OCI-M2 (cell line): ENCODE results near the gene TCTN1.
"Not testable (repeated sequence)": the region's sequence is repeated elsewhere in the genome, so short reads cannot be mapped to it uniquely, and the experiment has no call there.

Experiments
- DNase-seq: peaks from one replicate; lab custom pipeline; 2025; ENCODE audit not compliant: unreplicated experiment; lab: John Stamatoyannopoulos, UW

The TCTN1 gene

GRCh38 chr12:110613771-110614684 is at the start of gene TCTN1:
TCTN1 (plus strand) TSS chr12:110614129; CDS start chr12:110614183, 54 bp downstream.
- no peak for DNase-seq

- no peak for DNase-seq
Observed at GRCh38 chr12:110564471-110564991, 49.4 kb upstream of the TCTN1 start.

GRCh38 chr12:110565894-110566871 is 47.7 kb upstream of the TCTN1 start:
- DNase-seq = no peak

GRCh38 chr12:110566993-110567392 is 46.9 kb upstream of the TCTN1 start:
- DNase-seq = no peak

DNA sequence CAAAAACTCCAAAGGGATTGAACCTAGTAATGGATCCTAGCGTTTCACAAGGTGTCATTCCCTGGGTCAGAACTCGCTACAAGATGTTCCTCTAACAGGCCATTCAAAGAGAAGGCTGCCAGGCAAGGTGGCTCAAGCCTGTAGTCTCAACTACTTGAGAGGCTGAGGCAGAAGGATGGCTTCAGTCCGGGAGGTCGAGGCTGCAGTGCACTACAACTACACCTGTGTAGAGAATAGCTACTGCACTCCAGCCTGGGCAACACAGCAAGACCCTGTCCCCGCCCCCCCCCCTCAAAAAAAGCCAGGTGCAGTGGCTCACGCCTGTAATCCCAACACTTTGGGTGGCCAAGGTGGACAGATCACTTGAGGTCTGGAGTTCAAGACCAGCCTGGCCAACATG is 45.2 kb upstream of the TCTN1 start:
- DNase-seq = no peak

GRCh38 chr12:110569838-110570237 is 44.1 kb upstream of the TCTN1 start:
- not testable (repeated sequence) for DNase-seq

GRCh38 chr12:110570798-110571197 is 43.1 kb upstream of the TCTN1 start:
- DNase-seq = not testable (repeated sequence)

GRCh38 chr12:110574044-110574443 is 39.9 kb upstream of the TCTN1 start:
- DNase-seq = no peak

DNA sequence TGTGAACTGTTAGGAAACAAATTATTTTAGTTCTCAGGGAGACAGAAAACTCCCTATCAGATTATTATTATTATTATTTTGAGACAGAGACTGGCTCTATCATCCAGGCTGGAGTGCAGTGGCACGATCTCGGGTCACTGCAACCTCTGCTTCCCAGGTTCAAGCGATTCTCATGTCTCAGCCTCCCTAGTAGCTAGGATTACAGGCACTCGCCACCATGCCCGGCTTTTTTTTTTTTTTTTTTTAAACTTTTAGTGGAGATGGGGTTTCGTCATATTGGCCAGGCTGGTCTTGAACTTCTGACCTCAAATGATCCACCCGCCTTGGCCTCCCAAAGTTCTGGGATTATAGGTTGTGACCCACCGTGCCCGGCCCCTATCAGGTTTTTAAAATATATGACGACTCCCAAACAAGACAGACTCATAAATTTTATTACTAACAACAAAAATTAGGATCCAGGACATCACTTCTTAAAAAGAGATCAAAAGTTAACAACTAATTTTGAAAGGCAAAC is 39.2 kb upstream of the TCTN1 start:
- not testable (repeated sequence) for DNase-seq

DNA sequence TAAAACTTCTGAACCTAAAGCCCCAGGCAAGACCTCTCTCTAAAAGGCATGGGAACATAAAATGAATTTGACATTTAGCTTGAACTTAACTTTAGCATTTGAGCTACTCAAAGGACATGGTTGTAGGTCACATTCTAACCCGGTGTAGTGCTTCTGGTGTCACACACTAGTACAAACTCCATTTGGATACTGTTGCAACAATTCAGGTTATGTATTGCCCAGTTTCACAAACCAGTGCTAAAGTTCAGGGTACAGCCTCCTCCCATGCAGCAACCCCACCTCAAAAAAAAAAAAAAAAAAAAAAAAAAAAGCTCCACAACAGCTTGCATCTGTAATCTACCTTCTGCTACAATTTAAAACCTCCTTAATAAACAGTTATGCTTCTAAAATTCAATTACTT is 38.6 kb upstream of the TCTN1 start:
- no peak for DNase-seq

DNA sequence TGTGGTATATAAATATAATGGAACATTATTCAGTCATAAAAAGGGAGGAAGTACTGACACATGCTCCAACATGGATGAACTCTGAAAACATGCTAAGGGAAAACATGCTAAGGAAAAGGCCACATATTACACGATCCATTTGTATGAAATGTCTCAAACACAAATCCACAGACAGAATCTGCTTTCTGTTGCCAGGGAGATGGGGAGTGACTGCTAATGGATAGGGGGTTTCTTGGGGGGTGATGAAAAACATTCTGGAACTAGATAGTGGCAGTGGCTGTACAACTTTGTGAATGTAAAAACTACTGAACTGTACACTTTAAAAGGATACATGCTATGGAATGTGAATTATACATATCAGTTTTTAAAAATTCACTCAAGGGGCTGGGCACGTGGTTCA is 37.4 kb upstream of the TCTN1 start:
- no peak for DNase-seq

- DNase-seq = no peak
Observed at GRCh38 chr12:110577864-110578693, 35.9 kb upstream of the TCTN1 start.

DNA sequence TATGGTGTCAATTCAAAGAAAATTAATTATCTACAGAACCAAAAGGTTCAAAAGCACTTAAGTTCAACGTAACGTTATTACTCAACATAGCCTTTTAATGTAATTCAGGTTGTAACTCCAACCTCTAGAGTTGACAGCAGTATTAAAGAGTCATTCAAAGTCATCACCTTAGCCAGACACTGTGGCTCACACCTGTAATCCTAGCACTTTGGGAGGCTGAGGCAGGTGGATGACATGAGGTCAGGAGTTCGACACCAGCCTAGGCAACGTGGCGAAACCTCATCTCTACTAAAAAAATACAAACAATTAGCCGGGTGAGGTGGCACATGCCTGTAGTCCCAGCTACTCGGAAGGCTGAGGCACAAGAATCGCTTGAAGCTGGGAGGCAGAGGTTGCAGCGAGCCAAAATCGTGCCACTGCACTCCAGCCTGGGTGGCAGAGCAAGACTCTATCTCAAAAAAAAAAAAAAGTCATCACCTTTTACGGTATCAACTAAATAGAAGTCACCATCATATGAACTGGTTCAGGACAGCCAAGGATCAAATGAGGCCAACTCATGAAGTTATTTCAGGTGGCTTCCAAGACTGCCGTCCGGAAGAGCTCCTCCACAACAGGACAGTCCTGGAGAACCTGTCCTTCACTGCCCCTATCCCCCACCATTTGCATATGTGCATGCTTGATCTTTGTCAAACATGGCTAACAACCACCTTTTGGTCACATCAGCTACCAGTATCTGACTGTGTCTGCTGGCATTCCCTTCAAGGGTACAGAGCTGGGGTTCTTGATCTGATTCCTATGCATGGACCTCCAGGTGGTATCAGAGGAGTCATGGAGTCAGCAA is 35.0 kb upstream of the TCTN1 start:
- no peak for DNase-seq

GRCh38 chr12:110579535-110580253 is 34.2 kb upstream of the TCTN1 start:
- DNase-seq = no peak

- DNase-seq = no peak
Observed at GRCh38 chr12:110581931-110582275, 32.0 kb upstream of the TCTN1 start.

DNA sequence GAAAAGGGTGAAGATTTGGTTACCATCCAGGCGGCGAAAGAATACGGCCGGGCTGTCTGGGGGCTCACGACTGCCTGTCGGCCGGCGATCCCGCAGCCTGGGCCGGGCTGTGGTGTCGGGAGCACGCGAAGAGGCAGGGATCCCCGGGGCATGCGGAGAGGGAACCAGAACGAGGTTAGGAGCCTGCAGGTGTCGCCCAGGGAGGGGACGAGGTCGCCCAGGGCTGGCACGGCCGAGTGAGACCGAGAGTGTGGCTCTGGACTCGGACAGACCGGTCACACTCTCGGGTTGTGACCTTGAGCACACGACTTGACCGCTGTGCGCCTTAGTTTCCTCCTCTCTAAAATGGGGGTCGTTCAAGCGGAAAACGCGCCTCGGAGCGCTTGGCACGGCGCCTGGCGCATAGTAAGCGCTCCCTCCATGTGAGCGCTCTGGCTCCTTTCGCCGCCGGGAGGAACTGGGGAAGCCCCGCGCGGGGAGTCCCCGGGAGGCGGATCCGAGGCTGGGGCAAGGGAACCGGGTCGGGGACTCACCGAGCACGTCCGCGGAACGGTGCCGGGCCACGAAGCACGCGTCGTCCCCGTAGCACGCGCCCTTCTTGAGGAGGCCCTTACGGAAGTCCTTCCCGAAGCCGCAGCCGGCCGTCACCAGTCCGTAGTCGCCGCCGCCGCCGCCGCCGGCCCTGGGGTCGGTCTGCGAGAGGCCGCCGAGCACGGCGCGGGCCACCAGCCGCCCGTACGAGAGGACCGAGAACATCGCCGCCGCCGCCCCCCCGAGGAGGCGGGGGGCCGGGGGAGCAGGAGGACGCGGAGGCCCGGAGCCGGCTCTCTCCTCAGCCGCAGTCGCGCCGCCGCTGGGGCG is 31.4 kb upstream of the TCTN1 start:
- DNase-seq = no peak

DNA sequence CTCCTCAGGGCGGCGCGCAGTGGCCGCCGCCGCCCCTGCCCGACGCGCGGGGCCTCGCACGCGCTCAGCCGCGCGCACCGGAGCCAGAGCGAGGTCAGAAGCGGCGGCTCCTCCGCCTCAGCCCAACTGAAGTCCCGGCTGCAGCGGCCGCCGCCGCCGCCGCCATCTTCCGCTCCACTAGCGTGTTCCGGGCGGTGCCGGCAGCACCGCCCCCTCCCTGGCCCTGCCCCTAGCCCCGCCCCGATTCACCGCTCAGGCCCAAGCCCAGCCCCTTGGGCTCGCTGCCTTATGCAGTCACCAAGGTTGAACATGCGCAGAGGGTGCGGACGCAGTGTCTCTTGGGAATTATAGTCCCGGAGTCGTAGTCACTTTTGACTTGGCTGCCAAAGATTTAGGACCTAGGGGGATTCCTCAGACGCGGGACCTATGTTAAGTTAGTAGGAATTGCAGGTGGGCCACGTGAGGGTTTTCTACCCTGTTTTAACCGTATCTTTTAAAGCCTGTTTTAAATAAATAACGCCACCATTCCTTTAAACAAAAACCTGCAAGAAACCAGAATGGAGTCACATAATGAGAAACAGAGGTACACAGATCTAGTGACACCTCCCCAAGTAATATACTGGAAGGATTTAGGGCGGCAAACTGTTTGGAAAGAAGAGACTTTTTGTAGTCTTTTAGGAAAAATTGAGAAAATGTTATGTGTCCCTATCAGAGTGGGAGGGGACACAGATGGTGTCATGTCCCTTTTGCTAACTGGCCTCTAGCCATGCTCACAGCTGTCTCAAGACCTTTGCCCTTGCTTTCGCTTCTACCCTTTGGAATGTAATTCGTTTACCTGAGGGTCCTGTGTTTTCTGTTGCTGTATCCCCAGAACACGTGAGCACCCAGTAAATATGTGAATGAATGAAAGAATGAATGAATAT is 30.5 kb upstream of the TCTN1 start, which contains the start of gene PPTC7:
Gene PPTC7 (minus strand): TSS at position 182 of the 923 bp plus-strand sequence. CDS start 287 bp downstream, outside the sequence.
- DNase-seq = peak; percentile 66
